Measurements from ENCODE around the gene DMBT1. TPM values are rescaled to one million over a fixed set of nuclear protein-coding genes. Genes with fewer than 3 reads are reported as not detected.

DMBT1 gene
- total and polyA plus RNA-seq, 2 donors (not counting 1 experiment from before 2014, with no cell fraction given) = not detected

GRCh38 chr10:122525788-122526187 is 34.8 kb upstream of the DMBT1 start:
- no peak overlapping the region for H3K4me3 ChIP-seq (ENCODE audit: control extremely low read depth in 1 of 5, extremely low read depth in 1 of 5, insufficient read depth in 1 of 5, low read depth in 2 of 5, low read length in 4 of 5)
- H3K27ac ChIP-seq (ENCODE audit: low read length in 2 of 2) = no peak overlapping the region
- 14% methylated on average over 6 of the region's 6 CpGs for WGBS (ENCODE audit: insufficient coverage)
- TF ChIP-seq CTCF (IDR thresholded peaks at IDR 0.05) (no peak), EZH2 (IDR thresholded peaks at IDR 0.05; ENCODE audit: borderline replicate concordance, insufficient read depth, low read depth, low read length, poor library complexity, severe bottlenecking) (no peak)
- Mint-ChIP-seq H3K27me3 (peaks cover 22% of the 10 kb centered on the region), H3K27ac (no peak overlapping the region), H3K4me3 (no peak overlapping the region), H3K9me3 (ENCODE audit: insufficient read depth) (no peaks in the 10 kb centered on the region), H3K4me1 (no peaks in the 10 kb centered on the region)
- peaks cover 0 to 2% (median 0%) of the 10 kb centered on the region in 4 experiments for H3K27me3 ChIP-seq (replicated peaks in 1 of 4; ENCODE audit: control extremely low read depth in 1 of 4, control insufficient read depth in 3 of 4, insufficient read depth in 4 of 4, low read length in 3 of 4)
- H3K36me3 ChIP-seq (replicated peaks in 1 of 2; ENCODE audit: control extremely low read depth in 1 of 2, control insufficient read depth in 1 of 2, extremely low read depth in 1 of 2, insufficient read depth in 2 of 2, low read length in 1 of 2) = no peaks in the 10 kb centered on the region
- no peak overlapping the region for H3K4me2 ChIP-seq (replicated peaks; ENCODE audit: low read depth, low read length, poor library complexity, severe bottlenecking)
- H4K20me1 ChIP-seq (ENCODE audit: control insufficient read depth, insufficient read depth, low read length, poor library complexity, severe bottlenecking) = no peaks in the 10 kb centered on the region
- CTCF ChIA-PET = no interaction called here
- POLR2A ChIA-PET = no interaction called here
- peaks cover 0 to 3% (median 0%) of the 10 kb centered on the region in 3 donors for H3K9me3 ChIP-seq (ENCODE audit: control extremely low read depth in 1 of 3, control insufficient read depth in 2 of 3, insufficient read depth in 1 of 3, low read length in 2 of 3)
- ATAC-seq (ENCODE audit: low read depth) = no peak
- no peaks in the 10 kb centered on the region for H3K4me1 ChIP-seq (ENCODE audit: control insufficient read depth in 2 of 2, insufficient read depth in 2 of 2, low read length in 2 of 2)
- H3K79me2 ChIP-seq (ENCODE audit: control insufficient read depth, insufficient read depth, low read length) = no peaks in the 10 kb centered on the region
- H2AFZ ChIP-seq (ENCODE audit: insufficient read depth, low read depth, low read length, poor library complexity, severe bottlenecking) = no peak overlapping the region
- DNase-seq = no peak
- H3K9ac ChIP-seq (ENCODE audit: low read length) = no peak overlapping the region
- intact Hi-C loops (cut with micrococcal nuclease) = no loop called here

- no peak overlapping the region for H3K4me2 ChIP-seq (replicated peaks; ENCODE audit: low read depth, low read length, poor library complexity, severe bottlenecking)
- Mint-ChIP-seq H3K27me3 (peaks cover 29% of the 10 kb centered on the region), H3K4me1 (no peaks in the 10 kb centered on the region), H3K4me3 (no peak overlapping the region), H3K27ac (no peak overlapping the region), H3K9me3 (ENCODE audit: insufficient read depth) (no peaks in the 10 kb centered on the region)
- no peaks in the 10 kb centered on the region for H4K20me1 ChIP-seq (ENCODE audit: control insufficient read depth, insufficient read depth, low read length, poor library complexity, severe bottlenecking)
- H3K79me2 ChIP-seq (ENCODE audit: control insufficient read depth, insufficient read depth, low read length) = no peaks in the 10 kb centered on the region
- WGBS (ENCODE audit: insufficient coverage) = 46% methylated on average over 3 of the region's 5 CpGs
- ChIA-PET POLR2A (no interaction called here), CTCF (no interaction called here)
- no peak overlapping the region for H3K9ac ChIP-seq (ENCODE audit: low read length)
- intact Hi-C loops (cut with micrococcal nuclease) = no loop called here
- H3K36me3 ChIP-seq (replicated peaks in 1 of 2; ENCODE audit: control extremely low read depth in 1 of 2, control insufficient read depth in 1 of 2, extremely low read depth in 1 of 2, insufficient read depth in 2 of 2, low read length in 1 of 2) = no peaks in the 10 kb centered on the region
- H3K27ac ChIP-seq (ENCODE audit: low read length in 2 of 2) = no peak overlapping the region
- no peaks in the 10 kb centered on the region for H3K4me1 ChIP-seq (ENCODE audit: control insufficient read depth in 2 of 2, insufficient read depth in 2 of 2, low read length in 2 of 2)
- H2AFZ ChIP-seq (ENCODE audit: insufficient read depth, low read depth, low read length, poor library complexity, severe bottlenecking) = no peak overlapping the region
- H3K4me3 ChIP-seq (ENCODE audit: control extremely low read depth in 1 of 5, extremely low read depth in 1 of 5, insufficient read depth in 1 of 5, low read depth in 2 of 5, low read length in 4 of 5) = no peak overlapping the region
- DNase-seq = no peak
- TF ChIP-seq EZH2 (IDR thresholded peaks at IDR 0.05; ENCODE audit: borderline replicate concordance, insufficient read depth, low read depth, low read length, poor library complexity, severe bottlenecking) (no peak), CTCF (IDR thresholded peaks at IDR 0.05) (no peak)
- ATAC-seq (ENCODE audit: low read depth) = no peak
- H3K27me3 ChIP-seq (replicated peaks in 1 of 4; ENCODE audit: control extremely low read depth in 1 of 4, control insufficient read depth in 3 of 4, insufficient read depth in 4 of 4, low read length in 3 of 4) = peaks cover 0 to 2% (median 0%) of the 10 kb centered on the region in 4 experiments
- H3K9me3 ChIP-seq (ENCODE audit: control extremely low read depth in 1 of 3, control insufficient read depth in 2 of 3, insufficient read depth in 1 of 3, low read length in 2 of 3) = peaks cover 0 to 3% (median 0%) of the 10 kb centered on the region in 3 donors
Measured at GRCh38 chr10:122526892-122527291, 33.7 kb upstream of the DMBT1 start.

Measured in B cell (primary cell).